GM21717 (cell line): Measurements from ENCODE around the gene OR10A5.
A peak's percentile ranks its signal among the peaks of the same experiment; 100 is the strongest.
"Not testable (repeated sequence)": the region's sequence is repeated elsewhere in the genome, so short reads cannot be mapped to it uniquely, and the experiment has no call there.

Experiments used
- ATAC-seq: cut with Tn5 transposase; IDR thresholded peaks from one replicate; pipeline ENCODE4 v1.9.1; 2021; ENCODE audit warnings: mild to moderate bottlenecking, moderate library complexity; ENCODE audit not compliant: unreplicated experiment

The OR10A5 gene, protein sequence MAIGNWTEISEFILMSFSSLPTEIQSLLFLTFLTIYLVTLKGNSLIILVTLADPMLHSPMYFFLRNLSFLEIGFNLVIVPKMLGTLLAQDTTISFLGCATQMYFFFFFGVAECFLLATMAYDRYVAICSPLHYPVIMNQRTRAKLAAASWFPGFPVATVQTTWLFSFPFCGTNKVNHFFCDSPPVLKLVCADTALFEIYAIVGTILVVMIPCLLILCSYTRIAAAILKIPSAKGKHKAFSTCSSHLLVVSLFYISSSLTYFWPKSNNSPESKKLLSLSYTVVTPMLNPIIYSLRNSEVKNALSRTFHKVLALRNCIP

GRCh38 chr11:6845383-6845782 is at the start of gene OR10A5:
Gene OR10A5, plus strand, starts transcription at chr11:6845683. Its CDS starts 0 bp downstream, at chr11:6845683.
- no peak for ATAC-seq

DNA sequence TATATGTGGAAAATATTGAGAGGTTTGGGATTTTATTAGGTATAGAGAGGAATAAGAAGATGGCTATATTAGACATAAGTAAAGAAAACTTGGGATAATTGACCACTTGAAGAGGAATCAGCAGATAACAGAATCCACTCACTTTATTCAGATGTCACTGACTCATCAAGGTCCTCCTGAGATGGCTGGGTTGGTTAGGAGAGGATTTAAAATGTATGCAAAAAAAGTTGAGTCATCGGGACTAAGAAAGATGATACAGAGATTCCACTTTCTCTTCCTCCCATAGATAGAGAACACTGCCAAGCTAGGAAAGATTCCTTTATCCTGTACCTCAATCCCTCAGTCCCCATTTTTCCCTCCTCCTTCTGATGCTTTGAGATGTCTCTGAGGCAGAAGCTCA is 46.1 kb upstream of the OR10A5 start, which contains the start of gene OR6A2:
Gene OR6A2, minus strand, starts transcription at position 288 of the 400 bp plus-strand sequence. CDS start 3,981 bp downstream, outside the sequence.
- no peak for ATAC-seq

DNA sequence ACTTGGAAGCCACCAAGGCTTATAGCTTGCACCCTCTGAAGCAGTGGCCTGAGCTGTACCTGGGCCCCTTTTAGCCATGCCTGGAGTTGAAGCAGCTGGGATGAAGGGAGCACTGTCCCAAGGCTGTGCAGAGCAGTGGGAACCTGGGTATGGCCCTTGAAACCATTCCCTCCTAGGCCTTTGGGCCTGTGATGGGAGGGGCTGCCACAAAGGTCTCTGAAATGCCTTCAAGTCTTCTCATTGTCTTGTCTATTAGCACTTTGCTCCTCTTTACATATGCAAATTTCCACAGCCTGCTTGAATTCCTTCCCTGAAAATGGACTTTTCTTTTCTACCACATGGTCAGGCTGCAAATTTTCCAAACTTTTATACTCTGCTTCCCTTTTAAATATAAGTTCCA is 44.4 kb upstream of the OR10A5 start:
- ATAC-seq = not testable (repeated sequence)

DNA sequence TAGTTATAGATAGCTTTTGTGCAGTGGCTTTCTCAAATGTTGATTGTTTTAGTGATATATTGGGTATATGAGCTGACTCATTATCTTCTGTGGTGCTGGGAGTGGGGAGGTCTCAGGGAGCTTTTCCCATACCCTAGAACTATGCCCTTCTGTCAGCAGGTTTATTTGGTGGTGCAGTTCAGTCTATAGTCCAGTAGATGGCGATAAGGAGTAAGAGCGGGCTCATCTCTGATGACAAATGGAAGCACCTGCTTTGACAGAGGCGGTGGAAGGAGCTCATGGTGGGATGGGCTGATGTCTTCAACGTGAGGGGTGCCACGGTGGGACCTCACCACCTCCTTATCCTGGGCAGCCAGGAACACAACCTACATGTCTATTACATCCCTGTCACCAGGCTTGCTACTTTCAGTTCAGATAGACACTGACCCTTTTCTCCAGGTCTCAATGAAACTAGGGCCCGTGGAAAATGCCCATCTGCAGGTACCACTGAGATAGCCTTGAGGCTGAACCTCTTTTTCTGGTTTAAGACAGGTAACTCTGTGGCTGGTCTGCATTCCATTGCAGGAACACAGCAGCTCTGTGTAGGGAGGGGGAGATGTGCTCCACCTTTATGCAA is 33.0 kb upstream of the OR10A5 start:
- no peak for ATAC-seq

DNA sequence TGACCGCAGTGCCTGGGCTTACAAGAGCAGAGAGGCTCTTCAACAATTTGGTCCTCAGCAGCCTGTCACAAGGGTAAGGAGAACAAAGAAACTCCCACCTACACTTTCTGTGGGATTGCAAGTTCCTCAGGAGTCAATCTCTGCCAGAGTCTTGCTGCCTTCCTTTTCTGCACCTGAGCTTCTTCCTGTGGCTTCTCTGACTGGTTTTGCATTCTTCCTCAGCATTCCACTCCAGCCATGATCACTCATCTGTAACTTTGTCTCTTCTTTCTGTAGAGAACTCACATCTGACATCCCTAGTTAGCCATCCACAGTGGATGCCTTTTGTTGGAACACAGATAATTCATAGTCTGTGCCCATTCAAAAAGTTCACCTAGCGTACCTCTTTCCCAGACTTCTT is 31.8 kb upstream of the OR10A5 start:
- ATAC-seq = no peak

GRCh38 chr11:6817694-6818093 is 27.8 kb upstream of the OR10A5 start:
- ATAC-seq = no peak

DNA sequence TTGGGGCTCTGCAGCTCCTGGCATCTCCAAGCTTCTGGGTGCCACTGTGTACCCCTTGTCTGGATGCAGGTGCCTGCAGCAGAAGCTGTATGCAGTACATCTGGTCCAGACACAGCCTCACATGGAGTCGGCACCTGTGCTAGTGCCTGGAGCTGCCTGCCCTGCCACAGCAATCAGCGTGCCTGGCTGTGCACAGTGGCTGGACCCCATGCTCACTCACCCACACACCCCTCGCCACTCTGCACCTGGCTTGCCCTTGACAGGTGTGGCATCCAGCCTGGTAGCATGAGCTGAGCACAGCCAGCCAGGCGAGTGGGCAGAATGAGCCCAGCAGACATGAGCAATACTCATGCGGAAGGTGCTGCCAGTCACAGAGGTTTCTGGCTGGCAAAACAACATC is 26.5 kb upstream of the OR10A5 start:
- no peak for ATAC-seq

- no peak for ATAC-seq
Observed at GRCh38 chr11:6824136-6824823, 21.2 kb upstream of the OR10A5 start.

DNA sequence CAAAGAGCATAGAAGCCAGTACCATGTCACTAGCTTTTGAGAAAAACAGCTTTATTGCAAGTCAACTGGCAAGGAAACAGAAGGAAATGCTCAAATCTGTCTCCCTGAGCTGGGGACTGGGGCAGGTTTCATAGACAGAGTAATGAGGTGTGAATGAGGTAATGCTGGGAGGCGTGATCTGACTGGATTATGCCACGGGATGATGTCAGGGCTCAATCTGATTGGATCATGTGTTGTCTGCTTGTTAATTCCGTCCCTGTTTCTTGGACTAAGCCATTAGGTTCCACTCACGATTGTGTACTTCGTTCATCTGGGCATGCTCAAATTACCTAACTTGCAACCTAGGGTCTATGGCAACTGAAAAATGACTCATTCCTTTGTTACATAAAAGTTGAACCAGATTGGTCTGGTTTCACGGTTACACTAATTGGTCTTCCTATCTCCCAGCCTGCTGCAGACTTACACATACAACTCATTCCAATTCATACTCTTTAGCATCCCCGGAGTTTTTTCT is 20.2 kb upstream of the OR10A5 start:
- ATAC-seq = no peak

DNA sequence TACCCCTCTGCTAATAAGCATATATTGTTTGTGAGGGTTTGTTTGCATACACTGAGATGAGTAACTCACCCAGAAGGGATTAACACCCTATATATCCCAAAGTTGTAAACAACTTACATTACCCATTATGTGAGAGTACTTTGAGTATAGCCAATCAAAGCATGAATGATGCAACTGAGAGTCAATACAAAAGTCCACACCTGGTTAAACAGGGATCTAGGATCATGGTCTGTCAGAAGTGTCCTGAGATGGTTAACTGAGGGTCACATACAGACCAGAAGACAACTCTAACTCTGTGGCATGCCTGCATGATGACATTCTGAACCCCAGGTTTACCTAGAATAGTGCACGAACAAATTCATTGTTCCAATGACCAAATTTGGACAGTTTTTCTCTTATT is 17.4 kb upstream of the OR10A5 start:
- ATAC-seq = no peak

GRCh38 chr11:6833356-6833755 is 12.1 kb upstream of the OR10A5 start:
- ATAC-seq = no peak

DNA sequence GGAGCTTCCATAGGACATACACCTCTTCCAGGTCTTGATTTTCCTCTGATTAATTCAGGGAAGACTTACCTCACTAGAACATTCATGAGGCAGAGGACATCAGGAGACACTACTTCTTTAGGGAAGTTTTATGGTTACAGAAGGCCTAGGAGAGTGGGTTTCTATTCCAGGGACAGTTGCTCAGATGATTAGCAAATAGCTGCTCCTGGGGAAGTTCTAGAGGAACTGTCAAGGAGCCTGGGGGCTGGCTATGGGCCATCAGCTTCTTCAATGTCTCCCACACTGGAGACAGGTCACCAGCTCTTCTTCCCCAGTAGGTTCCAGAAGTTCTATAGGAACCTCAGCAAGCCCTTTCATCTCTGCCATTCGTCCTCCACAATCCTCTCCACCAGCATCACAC is 11.5 kb upstream of the OR10A5 start:
- no peak for ATAC-seq

DNA sequence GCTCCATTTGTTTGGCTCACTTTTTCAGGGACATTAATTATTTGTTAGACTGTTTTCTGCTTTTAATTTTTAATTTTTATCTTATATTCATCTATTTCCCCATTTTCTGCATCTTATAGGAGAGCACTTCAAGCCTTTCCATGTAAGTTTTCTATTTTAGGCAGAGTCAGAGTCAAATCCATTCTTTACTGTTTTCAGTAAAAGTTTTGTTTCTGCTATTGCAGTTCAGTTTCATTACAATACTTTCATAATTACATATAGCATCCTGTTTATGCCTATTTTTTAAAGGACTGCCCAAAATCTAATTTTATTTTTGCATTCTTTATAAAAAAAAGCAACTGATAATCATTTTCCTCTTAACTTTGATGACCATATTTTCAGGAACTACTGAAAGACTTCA is 3.8 kb upstream of the OR10A5 start:
- ATAC-seq = no peak

GRCh38 chr11:6843670-6844069 is 1.8 kb upstream of the OR10A5 start:
- ATAC-seq = no peak

DNA sequence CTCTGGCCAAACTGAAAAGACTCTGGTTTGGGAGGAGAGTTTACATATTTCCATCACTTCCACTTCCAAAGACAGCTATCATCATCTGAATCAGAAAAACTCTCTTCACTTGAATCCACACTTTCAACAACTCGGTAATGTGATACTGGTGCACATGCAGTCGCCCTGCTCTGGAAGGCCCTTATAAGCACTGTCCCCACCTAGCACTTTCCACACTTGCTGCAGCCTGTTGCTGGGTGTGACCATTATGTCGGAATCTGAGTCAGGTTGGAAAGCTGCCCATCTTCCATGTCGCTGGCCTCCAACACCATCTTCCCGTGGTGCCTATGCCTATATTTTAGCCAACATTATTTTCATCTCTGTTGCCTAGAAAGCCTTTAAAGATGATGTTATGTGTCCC is 1.1 kb upstream of the OR10A5 start:
- no peak for ATAC-seq

- ATAC-seq = no peak
Observed at GRCh38 chr11:6850526-6850925, 5.0 kb downstream of the OR10A5 start.

DNA sequence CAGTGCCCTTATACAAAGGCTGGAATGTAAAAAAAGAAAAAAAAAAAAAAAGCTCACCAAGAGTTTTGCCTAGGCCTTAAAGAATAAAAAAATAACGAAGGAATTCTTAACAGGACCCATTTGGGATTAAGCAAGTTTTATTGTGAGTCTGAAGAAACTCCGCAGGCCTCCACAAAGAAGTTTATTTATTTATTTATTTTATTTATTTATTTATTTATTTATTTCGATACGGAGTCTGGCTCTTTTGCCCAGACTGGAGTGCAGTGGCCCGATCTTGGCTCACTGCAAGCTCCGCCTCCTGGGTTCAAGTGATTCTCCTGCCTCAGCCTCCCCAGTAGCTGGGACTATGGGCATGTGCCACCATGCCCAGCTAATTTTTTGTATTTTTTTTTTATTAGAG is 9.3 kb downstream of the OR10A5 start:
- not testable (repeated sequence) for ATAC-seq

- no peak for ATAC-seq
Observed at GRCh38 chr11:6855971-6856541, 10.6 kb downstream of the OR10A5 start.

GRCh38 chr11:6856871-6857270 is 11.4 kb downstream of the OR10A5 start:
- peak; percentile 91 for ATAC-seq

DNA sequence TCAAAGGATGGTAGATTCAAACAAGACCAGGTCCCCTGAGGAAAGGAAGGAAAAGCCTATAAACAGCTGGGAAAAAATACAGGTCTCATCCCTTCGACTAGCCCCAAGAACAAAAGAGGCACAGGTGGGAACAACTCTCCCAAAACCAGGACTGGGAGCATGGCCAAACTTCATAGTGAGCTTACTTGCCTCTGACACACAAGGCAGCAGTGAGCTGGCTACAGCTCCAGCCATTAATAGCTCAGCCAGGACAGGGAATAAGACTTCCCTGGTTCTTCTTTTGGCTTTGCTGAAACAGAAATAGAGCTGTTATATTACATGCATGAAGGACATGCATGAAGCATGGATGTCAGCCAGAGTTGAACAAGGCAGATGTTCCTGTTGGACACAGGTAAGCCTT is 17.5 kb downstream of the OR10A5 start, which contains the start of gene OR10A2:
Gene OR10A2, plus strand, starts transcription at position 97 of the 400 bp plus-strand sequence. CDS start 6,698 bp downstream, outside the sequence.
- ATAC-seq = no peak

DNA sequence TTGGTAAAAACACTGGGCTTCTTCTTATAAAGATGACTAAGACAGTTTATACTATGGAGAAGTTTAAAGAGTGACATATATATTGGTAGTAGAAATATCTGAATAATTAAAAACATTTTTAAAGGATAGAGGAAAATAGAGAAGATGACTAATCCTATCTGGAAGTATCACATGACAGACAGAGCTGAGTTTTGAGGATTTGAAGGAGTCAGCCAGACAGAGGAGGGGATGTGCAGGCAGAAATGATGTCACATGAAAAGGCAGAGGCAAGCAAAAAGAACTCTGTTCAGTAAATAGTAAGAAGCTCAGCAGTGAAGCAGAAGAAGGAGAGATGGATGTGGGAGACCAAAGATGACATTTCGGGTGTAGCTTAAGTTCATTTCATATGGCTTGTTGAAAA is 19.0 kb downstream of the OR10A5 start:
- no peak for ATAC-seq
